Measurements from ENCODE around the gene CTAG1A.
"Not testable (repeated sequence)": the region's sequence is repeated elsewhere in the genome, so short reads cannot be mapped to it uniquely, and the experiment has no call there.

The CTAG1A gene

DNA sequence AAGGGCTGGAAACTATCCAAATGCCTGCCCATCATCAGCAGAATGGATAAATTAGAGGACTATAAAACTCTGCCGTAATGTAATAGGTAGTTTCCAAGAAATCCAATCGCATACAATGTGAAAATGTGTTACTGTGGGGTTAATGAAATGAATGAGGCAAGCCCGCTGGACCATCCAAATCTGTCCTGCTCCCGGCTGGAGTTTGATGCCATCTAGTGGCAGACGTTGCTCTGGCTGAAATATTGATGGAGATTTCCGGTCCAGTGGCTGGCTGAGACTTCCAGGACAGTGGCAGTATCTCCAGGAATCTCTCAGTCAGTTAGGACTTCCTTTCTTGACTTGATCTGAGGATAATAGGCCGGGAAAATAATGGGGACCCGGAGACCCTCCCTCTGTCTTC, 1.9 kb upstream of the CTAG1A start:
- H3K27ac ChIP-seq (ENCODE audit: low read length); H3K9me3 ChIP-seq (ENCODE audit: control insufficient read depth in 1 of 2, low read length in 2 of 2); H3K36me3 ChIP-seq (ENCODE audit: control insufficient read depth in 1 of 2, insufficient read depth in 2 of 2, low read length in 2 of 2); H3K27me3 ChIP-seq (ENCODE audit: low read depth, low read length); H3K4me1 ChIP-seq (ENCODE audit: control insufficient read depth in 1 of 2, insufficient read depth in 2 of 2, low read length in 2 of 2); H3K4me3 ChIP-seq (ENCODE audit: low read depth in 1 of 2, low read length in 2 of 2): not testable (repeated sequence)

- H3K27me3 ChIP-seq (ENCODE audit: low read depth, low read length); H3K4me1 ChIP-seq (ENCODE audit: control insufficient read depth in 1 of 2, insufficient read depth in 2 of 2, low read length in 2 of 2); H3K36me3 ChIP-seq (ENCODE audit: control insufficient read depth in 1 of 2, insufficient read depth in 2 of 2, low read length in 2 of 2); H3K4me3 ChIP-seq (ENCODE audit: low read depth in 1 of 2, low read length in 2 of 2); H3K9me3 ChIP-seq (ENCODE audit: control insufficient read depth in 1 of 2, low read length in 2 of 2); H3K27ac ChIP-seq (ENCODE audit: low read length): not testable (repeated sequence)
Observed at GRCh38 chrX:154590415-154590814, 5.5 kb downstream of the CTAG1A start.

DNA sequence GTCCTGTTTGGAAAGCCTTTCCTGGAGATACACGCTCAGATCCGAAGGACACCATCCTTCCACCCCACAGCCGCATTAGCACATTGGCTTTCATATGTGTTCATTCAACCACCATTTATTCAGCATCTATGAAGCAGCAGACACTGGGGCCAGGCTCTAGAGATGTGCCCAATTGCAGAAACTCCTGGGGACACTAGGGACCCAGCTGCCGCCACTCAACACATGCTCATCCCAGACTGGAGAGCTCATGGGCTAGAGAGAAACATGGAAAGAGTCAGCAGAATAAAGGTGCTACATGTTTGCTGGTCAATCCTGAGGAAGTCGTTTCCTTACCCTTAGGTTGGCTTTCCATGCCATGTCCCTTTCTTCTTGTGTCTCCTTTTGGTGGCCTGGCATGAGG, 7.6 kb downstream of the CTAG1A start:
- no peaks in the 10 kb centered on the region for H3K27me3 ChIP-seq (ENCODE audit: low read depth, low read length)

GRCh38 chrX:154593201-154593600, 8.3 kb downstream of the CTAG1A start:
- H3K27ac ChIP-seq (ENCODE audit: low read length), result no peak overlapping the region
- no peaks in the 10 kb centered on the region for H3K4me1 ChIP-seq (ENCODE audit: control insufficient read depth in 1 of 2, insufficient read depth in 2 of 2, low read length in 2 of 2)
- no peaks in the 10 kb centered on the region for H3K36me3 ChIP-seq (ENCODE audit: control insufficient read depth in 1 of 2, insufficient read depth in 2 of 2, low read length in 2 of 2)
- no peaks in the 10 kb centered on the region for H3K27me3 ChIP-seq (ENCODE audit: low read depth, low read length)
- no peaks in the 10 kb centered on the region for H3K9me3 ChIP-seq (ENCODE audit: control insufficient read depth in 1 of 2, low read length in 2 of 2)
- H3K4me3 ChIP-seq (ENCODE audit: low read depth in 1 of 2, low read length in 2 of 2), result no peak overlapping the region

More for the DNA sequence above, 7.6 kb downstream of the CTAG1A start:
- Histone ChIP-seq H3K9me3 (ENCODE audit: control insufficient read depth in 1 of 2, low read length in 2 of 2) (no peaks in the 10 kb centered on the region), H3K27ac (ENCODE audit: low read length) (no peak overlapping the region), H3K4me3 (ENCODE audit: low read depth in 1 of 2, low read length in 2 of 2) (no peak overlapping the region), H3K4me1 (ENCODE audit: control insufficient read depth in 1 of 2, insufficient read depth in 2 of 2, low read length in 2 of 2) (no peaks in the 10 kb centered on the region), H3K36me3 (ENCODE audit: control insufficient read depth in 1 of 2, insufficient read depth in 2 of 2, low read length in 2 of 2) (no peaks in the 10 kb centered on the region)

DNA sequence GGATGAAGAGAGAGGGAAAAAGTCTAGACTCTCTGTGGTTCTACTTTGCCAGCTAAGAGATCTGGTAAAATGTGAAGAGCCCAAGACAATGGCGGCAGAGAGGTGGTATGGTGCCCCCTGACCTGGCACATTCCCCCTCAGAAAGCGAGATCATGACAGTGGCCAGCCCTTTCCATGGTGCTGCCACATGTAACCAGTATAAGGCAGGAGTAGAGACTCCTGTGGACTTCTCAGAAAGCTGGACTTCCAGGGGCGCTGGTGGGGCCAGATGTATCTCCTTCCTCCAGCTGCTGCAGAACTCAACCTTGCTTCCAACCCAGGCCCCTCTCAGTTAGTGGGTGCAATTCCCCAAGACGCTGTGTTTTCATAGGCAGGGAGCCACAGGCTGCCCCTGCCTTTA, 9.6 kb downstream of the CTAG1A start:
- no peaks in the 10 kb centered on the region for H3K9me3 ChIP-seq (ENCODE audit: control insufficient read depth in 1 of 2, low read length in 2 of 2)
- H3K4me1 ChIP-seq (ENCODE audit: control insufficient read depth in 1 of 2, insufficient read depth in 2 of 2, low read length in 2 of 2), result no peaks in the 10 kb centered on the region
- H3K27me3 ChIP-seq (ENCODE audit: low read depth, low read length), result no peaks in the 10 kb centered on the region
- no peak overlapping the region for H3K27ac ChIP-seq (ENCODE audit: low read length)
- H3K4me3 ChIP-seq (ENCODE audit: low read depth in 1 of 2, low read length in 2 of 2), result no peak overlapping the region
- no peaks in the 10 kb centered on the region for H3K36me3 ChIP-seq (ENCODE audit: control insufficient read depth in 1 of 2, insufficient read depth in 2 of 2, low read length in 2 of 2)

DNA sequence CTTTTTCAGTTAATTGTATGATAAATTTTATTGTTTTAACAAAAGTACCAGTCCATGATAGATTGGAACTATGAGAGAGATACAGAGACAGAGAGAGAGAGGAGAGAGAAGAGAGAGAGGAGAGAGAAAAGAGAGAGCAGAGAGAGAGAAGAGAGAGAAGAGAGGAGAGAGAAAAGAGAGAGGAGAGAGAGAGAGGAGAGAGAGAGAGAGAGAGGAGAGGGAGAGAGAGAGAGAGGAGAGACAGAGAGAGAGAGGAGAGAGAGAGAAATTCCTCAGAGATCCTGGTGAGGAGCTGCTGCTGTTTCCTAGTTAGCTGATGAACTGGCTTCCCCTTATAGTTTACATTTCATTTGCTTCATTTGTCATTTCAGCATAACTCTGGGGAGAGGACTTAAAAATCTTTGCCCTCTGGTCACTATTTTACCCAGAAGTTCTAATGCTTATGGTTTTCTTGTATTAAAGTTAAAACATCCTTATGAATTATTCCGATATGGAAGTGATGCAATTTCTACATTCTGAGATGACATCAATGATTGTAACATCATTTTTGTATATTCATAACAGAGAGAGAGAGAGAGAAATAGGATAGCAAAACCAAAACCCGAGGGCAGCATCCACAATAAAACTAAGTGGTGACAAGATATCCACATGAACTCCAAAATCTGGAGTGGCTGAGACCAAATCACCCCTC, 10.8 kb downstream of the CTAG1A start:
- no peaks in the 10 kb centered on the region for H3K36me3 ChIP-seq (ENCODE audit: control insufficient read depth in 1 of 2, insufficient read depth in 2 of 2, low read length in 2 of 2)
- no peaks in the 10 kb centered on the region for H3K4me1 ChIP-seq (ENCODE audit: control insufficient read depth in 1 of 2, insufficient read depth in 2 of 2, low read length in 2 of 2)
- no peak overlapping the region for H3K27ac ChIP-seq (ENCODE audit: low read length)
- H3K27me3 ChIP-seq (ENCODE audit: low read depth, low read length), result no peaks in the 10 kb centered on the region
- no peak overlapping the region for H3K4me3 ChIP-seq (ENCODE audit: low read depth in 1 of 2, low read length in 2 of 2)
- no peaks in the 10 kb centered on the region for H3K9me3 ChIP-seq (ENCODE audit: control insufficient read depth in 1 of 2, low read length in 2 of 2)

DNA sequence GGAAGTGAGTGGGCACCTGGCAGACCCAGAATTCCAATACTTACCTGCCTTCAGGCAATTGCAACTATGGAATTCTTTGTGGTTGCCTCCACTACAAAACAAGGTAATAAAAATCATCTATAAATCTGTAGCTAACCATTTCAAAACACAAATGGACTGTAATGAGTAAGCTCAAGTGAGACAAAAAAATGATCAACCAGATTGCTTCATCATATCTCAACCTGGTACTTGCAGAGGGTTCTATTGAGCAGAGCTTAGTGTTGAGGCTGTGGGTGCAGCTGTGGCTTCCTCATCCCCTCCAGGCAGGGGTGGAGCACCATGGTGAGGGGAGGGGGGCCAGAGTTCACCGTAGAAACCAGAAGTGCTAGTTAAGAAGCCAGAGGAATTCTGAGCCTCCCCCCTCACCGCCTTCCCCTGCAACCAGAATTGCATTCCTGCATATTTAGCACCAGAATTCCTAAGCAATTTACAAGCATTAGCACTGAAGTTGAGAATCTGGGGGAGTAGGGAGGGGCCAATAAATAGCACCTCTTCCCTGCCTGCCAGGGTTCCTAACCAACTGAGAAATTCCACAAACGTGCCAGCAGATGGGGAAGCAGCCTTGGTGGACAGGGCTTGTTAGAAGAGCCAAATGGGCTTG, 11.5 kb downstream of the CTAG1A start:
- Histone ChIP-seq H3K36me3 (ENCODE audit: control insufficient read depth in 1 of 2, insufficient read depth in 2 of 2, low read length in 2 of 2) (no peaks in the 10 kb centered on the region), H3K27ac (ENCODE audit: low read length) (no peak overlapping the region), H3K4me1 (ENCODE audit: control insufficient read depth in 1 of 2, insufficient read depth in 2 of 2, low read length in 2 of 2) (no peaks in the 10 kb centered on the region), H3K9me3 (ENCODE audit: control insufficient read depth in 1 of 2, low read length in 2 of 2) (no peaks in the 10 kb centered on the region), H3K4me3 (ENCODE audit: low read depth in 1 of 2, low read length in 2 of 2) (no peak overlapping the region), H3K27me3 (ENCODE audit: low read depth, low read length) (no peaks in the 10 kb centered on the region)

- Histone ChIP-seq H3K4me3 (ENCODE audit: low read depth in 1 of 2, low read length in 2 of 2) (no peak overlapping the region), H3K27me3 (ENCODE audit: low read depth, low read length) (no peaks in the 10 kb centered on the region), H3K9me3 (ENCODE audit: control insufficient read depth in 1 of 2, low read length in 2 of 2) (no peaks in the 10 kb centered on the region), H3K36me3 (ENCODE audit: control insufficient read depth in 1 of 2, insufficient read depth in 2 of 2, low read length in 2 of 2) (no peaks in the 10 kb centered on the region), H3K27ac (ENCODE audit: low read length) (no peak overlapping the region), H3K4me1 (ENCODE audit: control insufficient read depth in 1 of 2, insufficient read depth in 2 of 2, low read length in 2 of 2) (no peaks in the 10 kb centered on the region)
Observed at GRCh38 chrX:154597221-154597620, 12.3 kb downstream of the CTAG1A start.

GRCh38 chrX:154598656-154599055, 13.7 kb downstream of the CTAG1A start:
- no peaks in the 10 kb centered on the region for H3K27me3 ChIP-seq (ENCODE audit: low read depth, low read length)
- no peaks in the 10 kb centered on the region for H3K36me3 ChIP-seq (ENCODE audit: control insufficient read depth in 1 of 2, insufficient read depth in 2 of 2, low read length in 2 of 2)
- no peaks in the 10 kb centered on the region for H3K4me1 ChIP-seq (ENCODE audit: control insufficient read depth in 1 of 2, insufficient read depth in 2 of 2, low read length in 2 of 2)
- H3K9me3 ChIP-seq (ENCODE audit: control insufficient read depth in 1 of 2, low read length in 2 of 2), result no peaks in the 10 kb centered on the region
- H3K27ac ChIP-seq (ENCODE audit: low read length), result no peak overlapping the region
- H3K4me3 ChIP-seq (ENCODE audit: low read depth in 1 of 2, low read length in 2 of 2), result no peak overlapping the region

GRCh38 chrX:154599531-154599930, 14.6 kb downstream of the CTAG1A start:
- H3K4me3 ChIP-seq (ENCODE audit: low read depth in 1 of 2, low read length in 2 of 2), result no peak overlapping the region
- H3K9me3 ChIP-seq (ENCODE audit: control insufficient read depth in 1 of 2, low read length in 2 of 2), result no peaks in the 10 kb centered on the region
- H3K36me3 ChIP-seq (ENCODE audit: control insufficient read depth in 1 of 2, insufficient read depth in 2 of 2, low read length in 2 of 2), result no peaks in the 10 kb centered on the region
- H3K4me1 ChIP-seq (ENCODE audit: control insufficient read depth in 1 of 2, insufficient read depth in 2 of 2, low read length in 2 of 2), result no peaks in the 10 kb centered on the region
- no peak overlapping the region for H3K27ac ChIP-seq (ENCODE audit: low read length)
- no peaks in the 10 kb centered on the region for H3K27me3 ChIP-seq (ENCODE audit: low read depth, low read length)

GRCh38 chrX:154600759-154601374, 15.9 kb downstream of the CTAG1A start:
- H3K4me3 ChIP-seq (ENCODE audit: low read depth in 1 of 2, low read length in 2 of 2), result no peak overlapping the region
- no peak overlapping the region for H3K27ac ChIP-seq (ENCODE audit: low read length)
- H3K36me3 ChIP-seq (ENCODE audit: control insufficient read depth in 1 of 2, insufficient read depth in 2 of 2, low read length in 2 of 2), result no peaks in the 10 kb centered on the region
- no peaks in the 10 kb centered on the region for H3K4me1 ChIP-seq (ENCODE audit: control insufficient read depth in 1 of 2, insufficient read depth in 2 of 2, low read length in 2 of 2)
- H3K9me3 ChIP-seq (ENCODE audit: control insufficient read depth in 1 of 2, low read length in 2 of 2), result no peaks in the 10 kb centered on the region
- H3K27me3 ChIP-seq (ENCODE audit: low read depth, low read length), result no peaks in the 10 kb centered on the region

Data from muscle layer of duodenum (tissue), 2 donors.